Right renal pelvis (tissue), 4 donors: ENCODE measurements around the gene OPHN1. TPM values are rescaled to one million over a fixed set of nuclear protein-coding genes. Genes with fewer than 3 reads are reported as not detected.

ENCODE experiments used
- DNase-seq, 4 donors: peaks; one replicate each; pipeline ENCODE4 v3.0.0-alpha.2; 2013; ENCODE audit warnings: low read depth in 4 of 4, low spot score in 3 of 4, missing footprints in 1 of 4
- polyA plus RNA-seq, 4 donors: library from polyadenylated mRNA; unstranded; fragments of 120-200 nt; gene quantifications; one replicate each; pipeline ENCODE4 v1.2.1, GENCODE V29; 2013; ENCODE audit not compliant: insufficient read length in 4 of 4

Gene OPHN1
- polyA plus RNA-seq, 4 donors: 7.2 to 13.7 (median 8.0) TPM

DNA sequence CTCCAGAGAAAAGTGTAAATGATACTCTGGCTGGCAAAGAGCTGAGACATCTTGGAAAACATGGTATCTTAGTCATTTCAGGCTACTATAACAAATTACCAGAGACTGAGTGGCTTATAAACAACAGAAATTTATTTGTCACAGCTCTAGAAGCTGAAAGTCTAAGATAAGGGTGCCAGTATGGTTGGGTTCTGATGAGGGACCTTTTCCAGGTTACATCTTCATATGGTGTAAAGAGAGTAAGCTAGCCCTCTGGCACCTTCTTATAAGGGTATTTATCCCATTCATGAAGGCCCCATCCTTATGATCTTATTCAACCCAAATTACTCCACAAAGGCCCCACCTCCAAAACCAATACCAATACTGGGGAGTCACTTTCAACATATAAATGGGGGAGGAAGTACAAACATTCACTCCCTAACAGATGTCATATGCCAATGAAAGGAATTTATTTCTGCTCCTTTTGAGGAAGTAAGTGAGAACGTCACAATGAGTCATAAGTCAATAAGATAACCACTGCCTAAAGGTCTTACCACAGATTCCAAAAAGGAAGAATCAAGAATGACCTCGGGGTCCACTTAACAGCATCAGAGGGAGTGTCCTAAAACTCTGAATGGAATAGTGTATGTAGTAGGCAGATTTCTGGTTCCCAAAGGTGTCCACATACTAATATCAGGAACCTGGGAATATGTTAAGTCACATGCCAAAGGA lies 246.6 kb downstream of the OPHN1 start:
- no peak for DNase-seq

GRCh38 chrX:68185161-68185560 lies 248.1 kb downstream of the OPHN1 start:
- no peak for DNase-seq

DNA sequence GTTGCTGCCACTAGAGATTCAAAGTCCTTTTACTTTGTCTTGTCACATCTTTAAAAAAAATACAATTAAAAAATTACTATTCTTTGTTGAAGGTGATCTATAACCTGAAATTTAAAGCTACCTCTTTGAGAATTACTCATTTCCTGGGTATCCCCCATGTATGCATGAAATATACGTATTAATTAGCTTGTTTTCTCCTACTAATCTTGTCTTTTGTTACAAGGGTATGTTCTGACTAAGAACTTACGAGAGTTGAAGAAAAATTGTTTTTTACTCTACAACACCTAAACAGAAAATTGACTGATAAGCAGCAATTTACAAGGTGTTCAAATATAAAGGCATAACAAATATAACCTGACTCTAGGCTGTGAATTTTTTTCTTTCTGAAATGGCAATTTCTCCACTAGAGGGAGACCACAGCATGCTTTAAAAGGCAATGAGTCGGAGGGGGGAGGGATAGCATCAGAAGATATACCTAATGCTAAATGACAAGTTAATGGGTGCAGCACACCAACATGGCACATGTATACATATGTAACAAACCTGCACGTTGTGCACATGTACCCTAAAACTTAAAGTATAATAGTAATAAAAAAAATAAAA lies 249.6 kb downstream of the OPHN1 start:
- DNase-seq: no peak

- no peak for DNase-seq
These were observed 252.7 kb downstream of the OPHN1 start for GRCh38 chrX:68180579-68180978.

GRCh38 chrX:68179355-68179754 lies 253.9 kb downstream of the OPHN1 start:
- no peak for DNase-seq

DNA sequence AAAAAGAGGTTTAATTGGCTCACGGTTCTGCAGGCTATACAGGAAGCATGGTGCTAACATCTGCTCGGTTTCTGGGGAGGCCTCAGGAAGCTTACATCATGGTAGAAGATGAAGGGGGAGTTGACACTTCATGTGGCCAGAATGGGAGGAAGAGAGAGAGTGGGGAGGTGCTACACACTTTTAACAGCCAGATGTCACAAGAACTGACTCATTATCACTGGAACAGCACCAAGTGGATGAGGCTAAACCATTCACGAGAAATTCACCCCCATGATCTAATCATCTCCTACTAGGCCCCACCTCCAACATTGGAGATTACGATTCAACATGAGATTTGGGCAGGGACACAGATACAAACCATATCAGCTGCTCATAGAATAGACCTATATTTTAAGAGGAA lies 255.8 kb downstream of the OPHN1 start:
- DNase-seq: no peak

GRCh38 chrX:68175562-68175961 lies 257.7 kb downstream of the OPHN1 start:
- no peak for DNase-seq

DNA sequence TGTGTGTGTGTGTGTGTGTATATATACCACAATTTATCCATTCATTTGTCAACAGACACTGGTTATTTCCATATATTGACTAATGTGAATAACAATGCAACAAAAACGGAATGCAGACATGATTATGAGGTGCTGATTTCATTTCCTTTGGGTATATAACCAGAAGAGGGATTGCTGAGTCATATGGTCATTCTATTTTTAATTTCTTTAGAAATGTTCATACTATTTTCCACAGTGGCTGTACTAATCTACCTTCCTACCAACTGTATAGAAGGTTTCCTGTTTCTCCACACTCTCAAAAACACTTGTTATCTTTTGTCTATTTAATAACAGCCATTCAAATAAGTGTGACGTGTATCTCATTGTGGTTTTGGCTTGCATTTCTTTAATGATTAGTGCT lies 269.9 kb downstream of the OPHN1 start:
- DNase-seq: no peak

DNA sequence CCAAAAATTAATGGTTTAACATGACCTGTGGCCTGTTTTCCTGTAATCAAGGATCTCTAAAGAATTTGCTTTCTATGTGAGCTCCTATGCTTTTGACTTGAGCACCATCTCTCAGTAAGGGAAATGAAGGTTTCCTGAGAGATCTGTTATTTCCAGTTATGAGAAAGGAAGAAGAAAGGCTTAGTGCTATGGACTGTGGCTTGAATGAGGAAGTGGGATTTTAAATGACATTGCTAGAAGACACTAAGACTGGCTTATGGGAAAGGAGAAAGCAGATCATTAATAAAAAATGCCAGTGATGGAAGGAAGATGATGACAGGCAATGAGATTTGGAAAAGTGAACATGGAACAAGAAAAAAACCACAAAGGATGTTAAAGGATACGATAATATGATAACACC lies 285.4 kb downstream of the OPHN1 start:
- DNase-seq: no peak

GRCh38 chrX:68146054-68146453 lies 287.2 kb downstream of the OPHN1 start:
- peak in 2 of 4 donors; percentile 1 for DNase-seq

DNA sequence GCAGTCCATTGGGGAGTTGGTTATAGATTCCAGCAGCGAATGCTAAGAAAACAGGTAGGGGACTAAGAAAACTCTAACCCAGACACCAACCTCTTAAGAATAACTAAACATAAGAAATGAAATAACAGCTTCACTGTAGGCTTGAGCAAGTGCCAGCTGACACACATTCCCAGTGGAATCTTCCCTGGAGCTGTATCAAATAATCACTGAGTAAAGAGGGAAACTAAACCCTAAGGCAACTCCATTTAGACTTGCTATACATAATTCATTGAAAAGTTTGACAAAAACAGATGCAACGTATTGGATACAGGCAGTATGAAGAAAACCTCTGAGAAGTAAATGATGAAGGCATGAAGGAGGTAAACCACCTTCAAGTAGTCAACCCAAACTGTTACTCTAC lies 293.5 kb downstream of the OPHN1 start:
- DNase-seq: no peak

DNA sequence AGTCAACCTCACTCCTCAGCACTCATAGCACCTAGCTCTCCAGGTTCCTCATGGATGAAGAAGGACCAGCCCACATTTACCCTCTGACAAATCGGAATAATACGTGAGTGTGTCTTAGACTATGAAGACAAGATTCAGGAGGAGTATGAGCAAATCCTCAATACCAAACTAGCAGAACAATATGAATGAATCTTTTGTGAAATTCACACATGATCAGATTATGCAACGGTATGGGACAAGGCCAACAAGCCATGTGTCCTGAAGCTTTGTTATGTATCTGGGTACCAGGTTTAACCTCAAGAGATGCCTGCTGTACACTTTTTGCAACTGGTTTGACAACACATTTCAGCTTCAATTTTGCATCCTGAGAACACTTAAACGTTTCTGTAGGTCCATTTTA lies 300.1 kb downstream of the OPHN1 start:
- no peak for DNase-seq

- DNase-seq: no peak
These were observed 300.5 kb downstream of the OPHN1 start for GRCh38 chrX:68132749-68133148.

GRCh38 chrX:68121835-68122234 lies 311.5 kb downstream of the OPHN1 start:
- no peak for DNase-seq

DNA sequence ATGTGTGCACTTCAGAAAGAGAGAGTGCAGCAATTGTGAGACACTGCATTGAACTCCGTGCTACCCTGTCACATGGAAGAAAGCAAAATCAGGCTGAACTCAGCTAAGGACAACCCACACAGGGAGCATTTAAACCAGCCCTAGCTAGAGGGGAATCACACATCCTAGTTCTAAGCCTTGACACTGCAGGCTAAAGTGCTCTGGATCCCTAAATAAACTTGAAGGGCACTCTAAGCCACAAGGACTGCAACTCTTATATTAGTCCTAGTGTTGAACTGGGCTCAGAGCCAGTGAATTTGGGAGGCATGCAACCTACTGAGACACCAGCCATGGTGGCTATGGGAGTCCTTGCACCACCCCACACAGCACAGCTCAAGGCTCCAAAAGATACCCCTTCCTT lies 311.9 kb downstream of the OPHN1 start:
- DNase-seq: no peak

DNA sequence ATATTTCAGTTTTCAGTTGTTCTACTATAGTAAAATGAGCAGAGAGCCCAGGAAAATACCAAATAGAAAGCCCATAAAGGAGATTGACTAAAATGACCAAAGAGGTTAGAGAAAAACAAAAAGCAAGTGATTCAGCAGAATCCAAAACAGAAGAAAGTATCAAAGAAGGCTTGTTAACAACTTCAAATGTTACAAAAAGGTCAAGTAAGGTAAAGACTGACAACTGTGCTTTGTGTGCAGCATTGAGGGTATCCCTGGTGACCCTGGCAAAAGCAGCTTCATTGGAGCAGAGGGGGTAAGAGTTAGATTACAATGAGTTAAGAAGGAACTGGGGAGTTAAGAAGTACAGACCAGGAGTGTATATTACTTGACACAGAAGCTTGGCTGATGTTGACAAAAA lies 317.9 kb downstream of the OPHN1 start:
- no peak for DNase-seq

- no peak for DNase-seq
These were observed 318.6 kb downstream of the OPHN1 start for GRCh38 chrX:68114573-68115129.

- no peak for DNase-seq
These were observed 319.3 kb downstream of the OPHN1 start for GRCh38 chrX:68113837-68114572.

DNA sequence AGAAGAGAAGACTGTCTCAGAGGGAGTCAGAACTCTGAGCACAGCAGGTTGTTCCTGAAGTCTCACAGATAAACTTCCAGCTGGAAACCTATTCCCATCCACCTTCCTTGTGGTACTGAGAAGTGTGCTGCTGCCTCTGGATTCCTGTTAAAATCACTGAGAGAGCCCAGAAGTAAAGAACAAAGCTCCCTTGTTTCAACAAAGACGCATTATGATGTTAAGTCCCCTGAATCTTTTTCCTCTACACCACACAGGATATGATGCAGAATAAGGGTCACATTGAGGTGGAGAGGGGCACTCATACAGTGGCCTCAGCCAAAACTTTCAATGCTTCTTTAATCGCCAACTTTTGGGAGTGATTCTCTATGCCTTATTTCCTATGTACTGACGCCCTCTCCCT lies 321.0 kb downstream of the OPHN1 start:
- no peak for DNase-seq

DNA sequence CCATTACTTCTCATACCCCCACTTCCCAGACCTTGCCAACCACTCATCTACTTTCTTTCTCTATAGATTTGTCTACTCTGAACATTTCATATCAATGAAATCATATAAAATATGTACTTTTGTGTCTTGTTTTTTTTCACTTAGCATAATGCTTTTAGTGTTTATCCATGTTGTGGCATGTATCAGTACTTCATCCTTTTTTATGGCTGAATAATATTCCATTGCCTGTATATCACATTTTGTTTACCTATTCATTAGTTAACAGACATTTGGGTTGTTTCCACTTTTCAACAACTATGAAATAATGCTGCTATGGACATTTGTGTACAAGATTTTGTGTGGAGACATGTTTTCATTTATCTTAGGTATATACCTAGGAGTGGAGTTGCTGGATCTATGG lies 324.1 kb downstream of the OPHN1 start:
- no peak for DNase-seq

DNA sequence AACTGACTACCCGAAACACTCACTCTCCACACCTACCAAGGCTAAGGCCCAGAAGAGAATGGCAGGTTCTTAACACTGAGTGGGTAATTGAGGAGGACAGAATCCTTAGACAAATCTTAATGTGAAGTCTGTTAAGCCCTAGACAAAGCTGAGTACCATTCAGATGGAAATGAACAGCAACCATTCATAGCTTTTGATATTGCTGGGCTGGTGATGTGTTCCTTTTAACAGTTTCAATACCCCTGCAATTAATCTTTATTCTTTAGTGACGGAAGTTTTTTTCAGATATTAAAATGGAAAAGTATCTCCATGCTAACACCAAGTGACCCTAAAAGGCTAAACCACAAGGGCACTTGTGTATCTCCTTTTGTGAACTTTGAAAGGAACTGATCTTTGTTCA lies 334.9 kb downstream of the OPHN1 start:
- DNase-seq: no peak

GRCh38 chrX:68090266-68090665 lies 343.0 kb downstream of the OPHN1 start:
- DNase-seq: no peak
